IMR-90 (cell line): ENCODE measurements around the gene TOMM6.

Experiments used
- CHD1 ChIP-seq: IDR thresholded peaks from 2 replicates; pipeline ENCODE4 v1.6.1; 2012; ENCODE audit warnings: low read depth, low read length, improper control_type of control experiment
- NFE2L2 ChIP-seq: fragments of 150-350 bp; IDR thresholded peaks from 2 replicates; pipeline ENCODE4 v1.6.1; 2016; ENCODE audit warnings: low read depth, mild to moderate bottlenecking, low read length
- TF ChIP-seq, protein P1 (sequence below): conservative IDR thresholded peaks from 2 replicates; pipeline ENCODE4 v1.5.1; 2012; ENCODE audit warnings: mild to moderate bottlenecking, low read depth, low read length, improper control_type of control experiment
- TF ChIP-seq, protein P2 (sequence below): fragments of 150-350 bp; IDR thresholded peaks from 2 replicates; pipeline ENCODE4 v1.6.1; 2017; ENCODE audit warnings: mild to moderate bottlenecking, antibody characterized with exemption, low read length, low read depth

GRCh38 chr6:41785254-41785653 is 2.2 kb upstream of the TOMM6 start:
- TF ChIP-seq NFE2L2: no peak
- TF ChIP-seq, protein P1, sequence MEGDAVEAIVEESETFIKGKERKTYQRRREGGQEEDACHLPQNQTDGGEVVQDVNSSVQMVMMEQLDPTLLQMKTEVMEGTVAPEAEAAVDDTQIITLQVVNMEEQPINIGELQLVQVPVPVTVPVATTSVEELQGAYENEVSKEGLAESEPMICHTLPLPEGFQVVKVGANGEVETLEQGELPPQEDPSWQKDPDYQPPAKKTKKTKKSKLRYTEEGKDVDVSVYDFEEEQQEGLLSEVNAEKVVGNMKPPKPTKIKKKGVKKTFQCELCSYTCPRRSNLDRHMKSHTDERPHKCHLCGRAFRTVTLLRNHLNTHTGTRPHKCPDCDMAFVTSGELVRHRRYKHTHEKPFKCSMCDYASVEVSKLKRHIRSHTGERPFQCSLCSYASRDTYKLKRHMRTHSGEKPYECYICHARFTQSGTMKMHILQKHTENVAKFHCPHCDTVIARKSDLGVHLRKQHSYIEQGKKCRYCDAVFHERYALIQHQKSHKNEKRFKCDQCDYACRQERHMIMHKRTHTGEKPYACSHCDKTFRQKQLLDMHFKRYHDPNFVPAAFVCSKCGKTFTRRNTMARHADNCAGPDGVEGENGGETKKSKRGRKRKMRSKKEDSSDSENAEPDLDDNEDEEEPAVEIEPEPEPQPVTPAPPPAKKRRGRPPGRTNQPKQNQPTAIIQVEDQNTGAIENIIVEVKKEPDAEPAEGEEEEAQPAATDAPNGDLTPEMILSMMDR: no peak
- no peak for TF ChIP-seq CHD1
- TF ChIP-seq, protein P2, sequence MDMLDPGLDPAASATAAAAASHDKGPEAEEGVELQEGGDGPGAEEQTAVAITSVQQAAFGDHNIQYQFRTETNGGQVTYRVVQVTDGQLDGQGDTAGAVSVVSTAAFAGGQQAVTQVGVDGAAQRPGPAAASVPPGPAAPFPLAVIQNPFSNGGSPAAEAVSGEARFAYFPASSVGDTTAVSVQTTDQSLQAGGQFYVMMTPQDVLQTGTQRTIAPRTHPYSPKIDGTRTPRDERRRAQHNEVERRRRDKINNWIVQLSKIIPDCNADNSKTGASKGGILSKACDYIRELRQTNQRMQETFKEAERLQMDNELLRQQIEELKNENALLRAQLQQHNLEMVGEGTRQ: no peak
